Activated naive CD4-positive, alpha-beta T cell treated with anti-CD3 and anti-CD28 coated beads, Interleukin-2, amount 10 ng/mL, durations not matched to agents 7 days and 5 days (primary cell): Measurements from ENCODE around the gene PEX10.

ENCODE experiments used
- CTCF ChIA-PET: fragments of 350-600 bp; sonication (Branson Sonifier 250); formaldehyde crosslinking; loops from one replicate; lab custom pipeline; 2021; ENCODE audit warnings: antibody characterized with exemption; lab: Charles Lee
- DNase-seq: peaks from one replicate; pipeline ENCODE4 v3.0.0-alpha.2; 2020
- H3K27ac Mint-ChIP-seq: one replicate; pipeline ENCODE4 v1.8.0; 2021; ENCODE audit warnings: mild to moderate bottlenecking, moderate library complexity, mixed read lengths
- H3K27me3 Mint-ChIP-seq: one replicate; pipeline ENCODE4 v1.8.0; 2021; ENCODE audit warnings: mild to moderate bottlenecking, mixed read lengths
- H3K36me3 Mint-ChIP-seq: one replicate; pipeline ENCODE4 v1.8.0; 2021; ENCODE audit warnings: mixed read lengths
- H3K4me1 Mint-ChIP-seq: one replicate; pipeline ENCODE4 v1.8.0; 2021; ENCODE audit warnings: mixed read lengths
- H3K4me3 Mint-ChIP-seq: one replicate; pipeline ENCODE4 v1.8.0; 2021; ENCODE audit warnings: mild to moderate bottlenecking, moderate library complexity, mixed read lengths
- H3K9me3 Mint-ChIP-seq: one replicate; pipeline ENCODE4 v1.8.0; 2021; ENCODE audit warnings: mixed read lengths

PEX10 gene

GRCh38 chr1:2400576-2400909, 11.8 kb downstream of the PEX10 start:
- CTCF ChIA-PET = interaction anchor here (0.5 kb wide), 1 partner anchor 34 kb away, joined by 3 read pairs; no protein-coding TSS in a partner anchor
- Mint-ChIP-seq H3K27ac (peak overlapping the region; percentile 33), H3K4me1 (peaks cover 17% of the 10 kb centered on the region), H3K9me3 (peaks cover 3% of the 10 kb centered on the region), H3K36me3 (peaks cover 62% of the 10 kb centered on the region), H3K4me3 (no peak overlapping the region), H3K27me3 (no peaks in the 10 kb centered on the region)
- no peak for DNase-seq

GRCh38 chr1:2399890-2400575, 12.3 kb downstream of the PEX10 start:
- H3K27me3 Mint-ChIP-seq = no peaks in the 10 kb centered on the region
- H3K27ac Mint-ChIP-seq = peak overlapping the region; percentile 33
- H3K4me1 Mint-ChIP-seq = peaks cover 18% of the 10 kb centered on the region
- peaks cover 61% of the 10 kb centered on the region for H3K36me3 Mint-ChIP-seq
- H3K4me3 Mint-ChIP-seq = no peak overlapping the region
- peaks cover 3% of the 10 kb centered on the region for H3K9me3 Mint-ChIP-seq
- DNase-seq = no peak
- CTCF ChIA-PET = interaction anchor here (0.5 kb wide), 2 partner anchors 33 to 226 kb away, joined by 3 read pairs; no protein-coding TSS in a partner anchor

GRCh38 chr1:2398871-2399270, 13.5 kb downstream of the PEX10 start:
- CTCF ChIA-PET = no interaction called here
- Mint-ChIP-seq H3K36me3 (peaks cover 63% of the 10 kb centered on the region), H3K27me3 (no peaks in the 10 kb centered on the region), H3K4me3 (no peak overlapping the region), H3K4me1 (peaks cover 27% of the 10 kb centered on the region), H3K27ac (no peak overlapping the region), H3K9me3 (peaks cover 3% of the 10 kb centered on the region)
- DNase-seq = no peak

GRCh38 chr1:2397007-2397679, 15.2 kb downstream of the PEX10 start:
- no peak overlapping the region for H3K27ac Mint-ChIP-seq
- H3K36me3 Mint-ChIP-seq = peaks cover 67% of the 10 kb centered on the region
- peaks cover 43% of the 10 kb centered on the region for H3K4me1 Mint-ChIP-seq
- H3K4me3 Mint-ChIP-seq = no peak overlapping the region
- CTCF ChIA-PET = no interaction called here
- peaks cover 3% of the 10 kb centered on the region for H3K9me3 Mint-ChIP-seq
- no peak for DNase-seq
- no peaks in the 10 kb centered on the region for H3K27me3 Mint-ChIP-seq

GRCh38 chr1:2396476-2396875, 15.9 kb downstream of the PEX10 start:
- no peak overlapping the region for H3K4me3 Mint-ChIP-seq
- no peak overlapping the region for H3K27ac Mint-ChIP-seq
- peaks cover 61% of the 10 kb centered on the region for H3K36me3 Mint-ChIP-seq
- no peak for DNase-seq
- peaks cover 3% of the 10 kb centered on the region for H3K9me3 Mint-ChIP-seq
- H3K4me1 Mint-ChIP-seq = peaks cover 42% of the 10 kb centered on the region
- H3K27me3 Mint-ChIP-seq = no peaks in the 10 kb centered on the region
- CTCF ChIA-PET = no interaction called here

GRCh38 chr1:2396059-2396458, 16.3 kb downstream of the PEX10 start:
- Mint-ChIP-seq H3K36me3 (peaks cover 59% of the 10 kb centered on the region), H3K9me3 (peaks cover 3% of the 10 kb centered on the region), H3K4me3 (no peak overlapping the region), H3K4me1 (peaks cover 42% of the 10 kb centered on the region), H3K27me3 (no peaks in the 10 kb centered on the region), H3K27ac (no peak overlapping the region)
- DNase-seq = no peak
- CTCF ChIA-PET = no interaction called here

- DNase-seq = no peak
- H3K27me3 Mint-ChIP-seq = no peaks in the 10 kb centered on the region
- peaks cover 46% of the 10 kb centered on the region for H3K4me1 Mint-ChIP-seq
- peaks cover 52% of the 10 kb centered on the region for H3K36me3 Mint-ChIP-seq
- H3K27ac Mint-ChIP-seq = peak overlapping the region; percentile 45
- H3K9me3 Mint-ChIP-seq = no peaks in the 10 kb centered on the region
- H3K4me3 Mint-ChIP-seq = no peak overlapping the region
- CTCF ChIA-PET = no interaction called here
Measured at GRCh38 chr1:2395245-2395644, 17.1 kb downstream of the PEX10 start.

GRCh38 chr1:2394761-2395160, 17.6 kb downstream of the PEX10 start:
- CTCF ChIA-PET = no interaction called here
- no peak overlapping the region for H3K4me3 Mint-ChIP-seq
- no peaks in the 10 kb centered on the region for H3K9me3 Mint-ChIP-seq
- H3K27ac Mint-ChIP-seq = peak overlapping the region; percentile 45
- DNase-seq = no peak
- H3K27me3 Mint-ChIP-seq = no peaks in the 10 kb centered on the region
- peaks cover 49% of the 10 kb centered on the region for H3K36me3 Mint-ChIP-seq
- peaks cover 51% of the 10 kb centered on the region for H3K4me1 Mint-ChIP-seq

- Mint-ChIP-seq H3K27me3 (no peaks in the 10 kb centered on the region), H3K36me3 (peaks cover 46% of the 10 kb centered on the region), H3K9me3 (no peaks in the 10 kb centered on the region), H3K27ac (no peak overlapping the region), H3K4me1 (peaks cover 51% of the 10 kb centered on the region), H3K4me3 (no peak overlapping the region)
- CTCF ChIA-PET = interaction anchor here (0.7 kb wide), 1 partner anchor 13 kb away, joined by 3 read pairs; no protein-coding TSS in a partner anchor
- no peak for DNase-seq
Measured at GRCh38 chr1:2394220-2394619, 18.1 kb downstream of the PEX10 start.

GRCh38 chr1:2393471-2393877, 18.9 kb downstream of the PEX10 start:
- Mint-ChIP-seq H3K27ac (no peak overlapping the region), H3K27me3 (no peaks in the 10 kb centered on the region), H3K36me3 (peaks cover 39% of the 10 kb centered on the region), H3K4me3 (peak overlapping the region; percentile 81), H3K4me1 (peaks cover 49% of the 10 kb centered on the region), H3K9me3 (no peaks in the 10 kb centered on the region)
- DNase-seq = no peak
- CTCF ChIA-PET = interaction anchor here (0.7 kb wide), 1 partner anchor 14 kb away, joined by 3 read pairs; no protein-coding TSS in a partner anchor

- Mint-ChIP-seq H3K4me3 (peak overlapping the region; percentile 81), H3K36me3 (peaks cover 39% of the 10 kb centered on the region), H3K9me3 (no peaks in the 10 kb centered on the region), H3K27me3 (no peaks in the 10 kb centered on the region), H3K27ac (peak overlapping the region; percentile 88), H3K4me1 (peaks cover 49% of the 10 kb centered on the region)
- CTCF ChIA-PET = interaction anchor here (3.8 kb wide), 1 partner anchor 12 kb away, joined by 19 read pairs; no protein-coding TSS in a partner anchor
- no peak for DNase-seq
Measured at GRCh38 chr1:2392686-2393085, 19.7 kb downstream of the PEX10 start.

GRCh38 chr1:2391931-2392509, 20.3 kb downstream of the PEX10 start:
- peaks cover 47% of the 10 kb centered on the region for H3K4me1 Mint-ChIP-seq
- H3K9me3 Mint-ChIP-seq = no peaks in the 10 kb centered on the region
- H3K36me3 Mint-ChIP-seq = peaks cover 33% of the 10 kb centered on the region
- H3K27ac Mint-ChIP-seq = peak overlapping the region; percentile 88
- H3K27me3 Mint-ChIP-seq = no peaks in the 10 kb centered on the region
- CTCF ChIA-PET = interaction anchor here (0.9 to 3.9 kb wide), 4 partner anchors 11 to 196 kb away, joined by 3 to 22 read pairs (median 11); partner anchors contain the start of gene FAAP20
- peak overlapping the region; percentile 81 for H3K4me3 Mint-ChIP-seq
- no peak for DNase-seq

GRCh38 chr1:2391041-2391930, 21.1 kb downstream of the PEX10 start, which contains the start of the genes MORN1 and RER1:
Gene MORN1, minus strand, starts transcription at chr1:2391554. Its CDS starts 21 bp downstream, at chr1:2391533.
Gene RER1, plus strand, starts transcription at chr1:2391841. Its CDS starts 3,950 bp downstream, at chr1:2395791.
- peak; percentile 99 for DNase-seq
- Mint-ChIP-seq H3K27ac (peak within 1 kb of the TSS; percentile 88), H3K36me3 (peaks cover 28% of the 10 kb centered on the region), H3K27me3 (no peaks in the 10 kb centered on the region), H3K4me3 (peak within 1 kb of the TSS; percentile 81), H3K4me1 (peaks cover 42% of the 10 kb centered on the region), H3K9me3 (no peaks in the 10 kb centered on the region)
- CTCF ChIA-PET = interaction anchor here (0.9 to 3.9 kb wide), 4 partner anchors 10 to 196 kb away, joined by 3 to 22 read pairs (median 11); partner anchors contain the start of gene FAAP20
